Urinary bladder (tissue), 4 donors: ENCODE measurements around the gene DMRTA2. TPM values are rescaled to one million over a fixed set of nuclear protein-coding genes. Genes with fewer than 3 reads are reported as not detected.
A peak's percentile ranks its signal among the peaks of the same experiment; 100 is the strongest.

Source experiments
- DNase-seq: peaks from one replicate; pipeline ENCODE4 v3.0.0-alpha.2; 2015; ENCODE audit errors: extremely low spot score
- H3K27ac ChIP-seq: one replicate; pipeline ENCODE4 v1.5.1; 2013; ENCODE audit warnings: low read depth, mild to moderate bottlenecking, moderate library complexity
- H3K36me3 ChIP-seq: one replicate; pipeline ENCODE4 v1.6.1; 2013; ENCODE audit warnings: mild to moderate bottlenecking, moderate library complexity; ENCODE audit not compliant: insufficient read depth
- H3K4me1 ChIP-seq: one replicate; pipeline ENCODE4 v1.6.1; 2013; ENCODE audit warnings: mild to moderate bottlenecking, moderate library complexity; ENCODE audit not compliant: insufficient read depth
- H3K4me3 ChIP-seq: one replicate; pipeline ENCODE4 v1.5.1; 2013; ENCODE audit warnings: low read depth, low read length
- WGBS: extraction: QIAGEN DNeasy Blood & Tissue Kit; methylation state at CpG from one replicate; pipeline ENCODE4 v1.1.7; 2013; 5-methylcytosine and 5-hydroxymethylcytosine counted together
- polyA plus RNA-seq: library from polyadenylated mRNA; stranded (reverse); fragments of 200-250 nt; gene quantifications from one replicate; pipeline ENCODE4 v1.2.3, GENCODE V29; 2013
- total RNA-seq: library from RNA; depleted of rRNA; stranded (reverse); fragments of >200 nt; gene quantifications from one replicate; pipeline ENCODE4 v1.2.3, GENCODE V29; 2014
- donor health status: healthy with polysubstance abuse.
- donor health status: healthy.

The DMRTA2 gene
- total and polyA plus RNA-seq, 2 donors, result not detected

GRCh38 chr1:50419907-50420677, 3.2 kb downstream of the DMRTA2 start:
- Histone ChIP-seq H3K4me3 (no peak overlapping the region), H3K4me1 (peaks cover 2% of the 10 kb centered on the region), H3K36me3 (no peaks in the 10 kb centered on the region), H3K27ac (no peak overlapping the region)
- no peak for DNase-seq
- 19% methylated on average over 21 of the region's 21 CpGs for WGBS

GRCh38 chr1:50419192-50419906, 3.9 kb downstream of the DMRTA2 start:
- Histone ChIP-seq H3K36me3 (no peaks in the 10 kb centered on the region), H3K27ac (no peak overlapping the region), H3K4me3 (peak overlapping the region; percentile 30), H3K4me1 (peaks cover 2% of the 10 kb centered on the region)
- DNase-seq, result no peak
- 3% methylated on average over 60 of the region's 60 CpGs for WGBS

- under 1% methylated on average over 64 of the region's 64 CpGs for WGBS
- Histone ChIP-seq H3K36me3 (no peaks in the 10 kb centered on the region), H3K27ac (no peak overlapping the region), H3K4me1 (peaks cover 2% of the 10 kb centered on the region), H3K4me3 (peak overlapping the region; percentile 30)
- DNase-seq, result no peak
Observed at GRCh38 chr1:50418600-50419109, 4.6 kb downstream of the DMRTA2 start.

GRCh38 chr1:50417946-50418599, 5.2 kb downstream of the DMRTA2 start:
- Histone ChIP-seq H3K36me3 (no peaks in the 10 kb centered on the region), H3K27ac (no peak overlapping the region), H3K4me3 (no peak overlapping the region), H3K4me1 (peaks cover 2% of the 10 kb centered on the region)
- DNase-seq, result no peak
- 16% methylated on average over 20 of the region's 20 CpGs for WGBS

- no peaks in the 10 kb centered on the region for H3K36me3 ChIP-seq
- no peak for DNase-seq
- 12% methylated on average over 23 of the region's 23 CpGs for WGBS
- peaks cover 2% of the 10 kb centered on the region for H3K4me1 ChIP-seq
- no peak overlapping the region for H3K4me3 ChIP-seq
- no peak overlapping the region for H3K27ac ChIP-seq
Observed at GRCh38 chr1:50417507-50417906, 5.7 kb downstream of the DMRTA2 start.

- Histone ChIP-seq H3K36me3 (no peaks in the 10 kb centered on the region), H3K27ac (no peak overlapping the region), H3K4me1 (peaks cover 2% of the 10 kb centered on the region), H3K4me3 (no peak overlapping the region)
- no peak for DNase-seq
- 4% methylated on average over 46 of the region's 46 CpGs for WGBS
Observed at GRCh38 chr1:50416553-50417453, 6.4 kb downstream of the DMRTA2 start.

GRCh38 chr1:50416150-50416527, 7.1 kb downstream of the DMRTA2 start:
- H3K27ac ChIP-seq, result no peak overlapping the region
- 3% methylated on average over 25 of the region's 25 CpGs for whole genome bisulfite sequencing
- DNase-seq, result no peak
- no peak overlapping the region for H3K4me3 ChIP-seq
- no peaks in the 10 kb centered on the region for H3K36me3 ChIP-seq
- H3K4me1 ChIP-seq, result peaks cover 2% of the 10 kb centered on the region

- H3K4me3 ChIP-seq, result no peak overlapping the region
- peaks cover 2% of the 10 kb centered on the region for H3K4me1 ChIP-seq
- H3K27ac ChIP-seq, result no peak overlapping the region
- DNase-seq, result no peak
- H3K36me3 ChIP-seq, result no peaks in the 10 kb centered on the region
- WGBS, result 4% methylated on average over 56 of the region's 56 CpGs
Observed at GRCh38 chr1:50415235-50416149, 7.8 kb downstream of the DMRTA2 start.

GRCh38 chr1:50414853-50415234, 8.4 kb downstream of the DMRTA2 start:
- peaks cover 2% of the 10 kb centered on the region for H3K4me1 ChIP-seq
- no peak for DNase-seq
- no peak overlapping the region for H3K4me3 ChIP-seq
- H3K27ac ChIP-seq, result no peak overlapping the region
- 36% methylated on average over 7 of the region's 7 CpGs for WGBS
- no peaks in the 10 kb centered on the region for H3K36me3 ChIP-seq

- H3K4me1 ChIP-seq, result peaks cover 2% of the 10 kb centered on the region
- 91% methylated on average over 1 of the region's 1 CpG for WGBS
- DNase-seq, result no peak
- H3K4me3 ChIP-seq, result no peak overlapping the region
- H3K36me3 ChIP-seq, result no peaks in the 10 kb centered on the region
- no peak overlapping the region for H3K27ac ChIP-seq
Observed at GRCh38 chr1:50412813-50413476, 10.3 kb downstream of the DMRTA2 start.

- Histone ChIP-seq H3K4me1 (no peaks in the 10 kb centered on the region), H3K4me3 (no peak overlapping the region), H3K36me3 (no peaks in the 10 kb centered on the region), H3K27ac (no peak overlapping the region)
- 87% methylated on average over 4 of the region's 4 CpGs for WGBS
- DNase-seq, result no peak
Observed at GRCh38 chr1:50405814-50406213, 17.4 kb downstream of the DMRTA2 start.
